ENCODE results near the gene ZPBP.

The ZPBP gene

DNA sequence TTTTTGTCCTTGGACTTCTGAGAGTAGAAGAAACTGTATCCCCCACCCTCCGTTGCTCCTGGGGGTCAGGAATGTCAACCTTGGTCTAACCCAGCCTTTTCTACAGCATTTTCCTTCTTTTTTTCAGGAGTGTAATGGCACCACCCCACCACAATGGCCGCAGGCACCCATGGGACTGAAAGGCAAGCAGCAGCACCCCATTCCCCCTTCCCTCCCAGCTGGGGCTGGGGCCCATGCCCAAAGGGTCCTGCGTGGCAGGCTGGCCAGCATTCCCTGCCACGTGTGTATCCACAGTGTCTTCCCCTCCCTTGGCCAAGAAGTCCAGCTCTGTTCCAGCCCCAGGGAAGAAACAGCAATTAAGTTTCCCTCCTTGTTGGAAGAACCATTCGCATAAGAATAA, 106.9 kb downstream of the ZPBP start:
- no peak for TF ChIP-seq Cebpa-rat (IDR thresholded peaks at IDR 0.05)
- H3K4me2 ChIP-seq, result no peak overlapping the region

DNA sequence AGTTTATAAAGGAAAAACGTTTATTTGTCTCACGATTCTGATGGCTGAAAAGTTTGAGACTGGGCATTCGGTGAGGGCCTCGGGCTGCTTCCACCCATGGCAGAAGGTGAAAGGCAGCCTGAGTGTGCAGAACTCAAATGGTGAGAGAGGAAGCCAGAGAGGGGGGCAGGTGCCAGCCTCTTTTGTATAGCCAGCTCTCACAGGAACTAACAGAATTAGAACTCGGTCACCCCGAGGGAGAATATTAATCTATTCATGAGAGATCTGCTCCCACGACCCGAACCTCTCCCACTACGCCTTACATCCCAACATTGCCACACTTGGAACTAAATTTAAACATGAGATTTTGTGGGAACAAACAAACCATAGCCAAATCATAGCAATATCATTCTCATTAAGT, 112.6 kb downstream of the ZPBP start:
- Histone ChIP-seq H4K20me1 (no peaks in the 10 kb centered on the region), H3K27ac (no peak overlapping the region), H3K36me3 (no peaks in the 10 kb centered on the region), H3K9me3 (replicated peaks in 1 of 11) (no peaks in the 10 kb centered on the region), H3K4me3 (no peak overlapping the region), H3K4me2 (no peak overlapping the region), H3K4me1 (no peaks in the 10 kb centered on the region), H3K9ac (no peak overlapping the region), H3K27me3 (no peaks in the 10 kb centered on the region)
- TF ChIP-seq Cebpa-rat (IDR thresholded peaks at IDR 0.05), result no peak

More for the DNA sequence above, 106.9 kb downstream of the ZPBP start:
- H3K27me3 ChIP-seq, result no peaks in the 10 kb centered on the region
- no peak overlapping the region for H3K27ac ChIP-seq
- H3K36me3 ChIP-seq, result no peaks in the 10 kb centered on the region; a peak in 1 of 22 replicates
- H3K9me3 ChIP-seq (replicated peaks in 1 of 11), result peaks cover 22 to 31% (median 24%) of the 10 kb centered on the region in 11 experiments
- no peak overlapping the region for H3K9ac ChIP-seq
- no peaks in the 10 kb centered on the region for H4K20me1 ChIP-seq
- H3K4me1 ChIP-seq, result no peaks in the 10 kb centered on the region
- H3K4me3 ChIP-seq, result no peak overlapping the region

DNA sequence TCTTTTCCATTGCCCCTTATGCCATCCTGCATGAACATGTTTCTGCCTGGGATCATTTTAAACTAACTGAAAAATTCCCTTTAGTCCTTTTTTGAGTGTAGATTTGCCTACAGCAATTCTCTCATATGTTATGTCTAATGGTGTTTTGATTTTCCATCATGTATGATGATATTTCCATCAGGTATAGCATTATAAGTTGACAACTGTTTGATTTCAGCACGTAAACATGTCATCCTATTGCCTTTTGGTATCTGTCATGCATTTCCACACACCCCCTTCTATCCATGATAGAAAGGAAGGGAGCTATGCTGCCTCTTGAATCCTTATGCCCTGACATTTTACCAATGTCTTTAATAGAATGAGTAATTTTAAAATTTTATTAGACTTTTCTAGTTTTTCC, 116.8 kb downstream of the ZPBP start:
- Histone ChIP-seq H3K36me3 (no peaks in the 10 kb centered on the region), H3K4me2 (no peak overlapping the region), H3K4me1 (no peaks in the 10 kb centered on the region), H3K27ac (no peak overlapping the region; a peak in 1 of 22 replicates), H3K4me3 (no peak overlapping the region), H3K9me3 (replicated peaks in 1 of 11) (no peaks in the 10 kb centered on the region), H3K9ac (no peak overlapping the region), H4K20me1 (no peaks in the 10 kb centered on the region), H3K27me3 (no peaks in the 10 kb centered on the region)
- no peak for TF ChIP-seq Cebpa-rat (IDR thresholded peaks at IDR 0.05)

DNA sequence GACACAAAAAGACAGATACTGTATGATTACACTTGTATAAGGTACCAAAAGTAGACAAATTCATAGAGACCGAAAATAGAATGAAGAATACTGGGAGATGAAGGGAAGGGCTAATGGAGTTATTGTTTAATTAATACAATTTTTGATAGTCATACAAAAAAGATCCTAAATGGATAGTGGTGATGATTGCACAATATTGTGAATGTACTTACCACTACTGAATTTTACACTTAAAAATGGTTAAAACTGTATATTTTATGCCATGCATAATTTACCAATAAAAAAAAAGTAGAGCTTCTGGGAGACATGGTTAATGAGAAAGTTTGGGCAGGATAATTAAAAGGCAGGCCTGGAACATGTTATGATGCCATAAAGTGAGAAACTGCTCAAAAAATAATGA, 119.0 kb downstream of the ZPBP start:
- H3K27me3 ChIP-seq, result no peaks in the 10 kb centered on the region
- no peak for TF ChIP-seq Cebpa-rat (IDR thresholded peaks at IDR 0.05)
- no peaks in the 10 kb centered on the region for H3K4me1 ChIP-seq
- H3K27ac ChIP-seq, result no peak overlapping the region
- H4K20me1 ChIP-seq, result no peaks in the 10 kb centered on the region
- H3K9ac ChIP-seq, result no peak overlapping the region
- no peaks in the 10 kb centered on the region for H3K9me3 ChIP-seq (replicated peaks in 1 of 11)
- no peaks in the 10 kb centered on the region for H3K36me3 ChIP-seq
- H3K4me3 ChIP-seq, result no peak overlapping the region
- H3K4me2 ChIP-seq, result no peak overlapping the region

DNA sequence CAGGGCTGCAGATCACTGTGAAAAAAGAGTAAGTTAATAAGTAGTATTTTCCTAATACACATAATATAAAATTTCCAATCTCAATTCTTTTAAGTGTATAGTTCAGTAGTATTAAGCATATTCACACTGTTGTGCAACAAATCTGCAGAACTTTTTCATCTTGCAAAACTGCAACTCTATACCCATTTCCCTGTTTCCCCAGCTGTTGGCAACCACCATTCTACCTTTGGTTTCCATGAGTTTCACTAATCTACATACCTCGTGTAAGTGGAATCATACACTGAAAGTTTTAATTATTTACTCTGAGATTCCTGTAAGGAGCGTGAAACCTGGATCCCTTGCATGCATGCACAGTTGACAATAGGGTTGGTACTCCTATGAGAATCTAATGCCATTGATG, 155.4 kb downstream of the ZPBP start:
- Histone ChIP-seq H3K4me1 (no peaks in the 10 kb centered on the region), H3K4me3 (no peak overlapping the region), H3K36me3 (no peaks in the 10 kb centered on the region), H3K9ac (no peak overlapping the region), H3K4me2 (no peak overlapping the region), H4K20me1 (no peaks in the 10 kb centered on the region), H3K27me3 (no peaks in the 10 kb centered on the region), H3K9me3 (replicated peaks in 1 of 11) (peaks cover 3 to 11% (median 3%) of the 10 kb centered on the region in 11 experiments), H3K27ac (no peak overlapping the region)
- no peak for TF ChIP-seq Cebpa-rat (IDR thresholded peaks at IDR 0.05)

DNA sequence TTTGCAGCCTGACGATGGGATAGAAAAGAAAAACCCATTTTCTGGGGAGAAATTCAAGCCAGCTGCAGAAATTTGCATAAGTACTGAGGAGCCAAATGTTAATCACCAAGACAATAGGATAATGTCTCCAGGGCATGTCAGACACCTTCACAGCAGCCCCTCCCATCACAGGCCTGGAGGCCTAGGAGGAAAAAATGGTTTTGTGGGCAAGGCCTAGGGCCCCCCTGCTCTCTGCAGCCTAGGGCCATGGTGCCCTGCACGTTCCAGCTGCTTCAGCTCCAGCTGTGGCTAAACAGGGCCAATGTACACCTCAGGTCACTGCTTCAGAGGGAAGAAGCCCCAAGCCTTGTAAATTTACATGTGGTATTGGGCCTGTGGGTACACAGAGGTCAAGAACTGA, 161.4 kb downstream of the ZPBP start:
- Histone ChIP-seq H3K4me3 (no peak overlapping the region), H3K4me1 (peaks cover 0 to 9% (median 5%) of the 10 kb centered on the region in 10 experiments; a peak in 8 of 20 replicates), H4K20me1 (no peaks in the 10 kb centered on the region), H3K36me3 (0 out of 22 replicates have a peak, but pooled peaks cover 0 to 5% (median 0%) of the 10 kb centered on the region in 11 experiments), H3K9me3 (replicated peaks in 1 of 11) (peaks cover 23 to 40% (median 28%) of the 10 kb centered on the region in 11 experiments), H3K9ac (no peak overlapping the region), H3K4me2 (no peak overlapping the region), H3K27ac (no peak overlapping the region), H3K27me3 (no peaks in the 10 kb centered on the region)
- TF ChIP-seq Cebpa-rat (IDR thresholded peaks at IDR 0.05), result no peak

DNA sequence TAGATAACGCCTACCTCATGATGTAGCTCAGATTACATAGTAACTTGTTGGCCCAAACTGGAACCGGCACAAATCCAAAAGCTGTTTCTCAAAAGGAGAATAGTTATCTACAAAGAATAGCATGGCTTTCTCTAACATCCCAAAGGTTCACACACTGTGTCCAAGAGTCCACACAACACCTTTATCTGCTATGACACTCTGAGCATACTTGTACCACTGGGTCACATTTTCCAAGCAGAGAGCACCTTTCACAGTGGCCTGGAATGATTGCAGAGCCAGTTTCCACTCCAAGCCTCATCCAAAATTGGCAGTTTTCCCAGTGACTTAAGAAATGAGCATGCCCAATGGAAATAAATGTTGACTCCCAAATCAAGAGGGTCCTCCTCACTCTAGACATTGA, 164.3 kb downstream of the ZPBP start:
- Histone ChIP-seq H3K4me1 (peaks cover 0 to 9% (median 5%) of the 10 kb centered on the region in 10 experiments; a peak in 8 of 20 replicates), H3K9ac (no peak overlapping the region), H3K27me3 (no peaks in the 10 kb centered on the region), H4K20me1 (no peaks in the 10 kb centered on the region), H3K4me3 (no peak overlapping the region), H3K9me3 (replicated peaks in 1 of 11) (peaks cover 23 to 40% (median 28%) of the 10 kb centered on the region in 11 experiments), H3K4me2 (peak overlapping the region in 5 of 11 experiments; percentile 19 to 46 (median 26); a peak in 6 of 22 replicates), H3K27ac (no peak overlapping the region), H3K36me3 (0 out of 22 replicates have a peak, but pooled peaks cover 0 to 5% (median 0%) of the 10 kb centered on the region in 11 experiments)
- TF ChIP-seq Cebpa-rat (IDR thresholded peaks at IDR 0.05), result no peak

DNA sequence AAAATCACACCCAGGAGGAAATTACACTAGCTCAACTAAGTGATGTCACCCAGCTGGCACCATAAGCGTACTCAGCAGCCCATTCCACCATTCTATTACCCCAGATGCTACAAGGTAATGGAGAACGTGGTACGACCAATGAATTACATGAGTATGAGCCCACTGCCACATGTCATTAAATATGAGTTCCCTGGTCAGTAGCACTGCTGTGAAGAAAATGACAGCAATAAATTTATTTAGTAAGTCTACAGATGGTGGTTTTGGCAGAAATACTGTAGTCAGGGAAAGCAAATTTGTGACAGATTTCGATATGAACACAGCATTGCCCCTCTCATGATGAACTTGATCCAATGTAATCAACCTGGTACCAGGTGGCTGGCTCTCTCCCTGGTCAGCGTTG, 165.4 kb downstream of the ZPBP start:
- H3K4me3 ChIP-seq, result no peak overlapping the region
- no peak for TF ChIP-seq Cebpa-rat (IDR thresholded peaks at IDR 0.05)
- peaks cover 20 to 37% (median 25%) of the 10 kb centered on the region in 11 experiments for H3K9me3 ChIP-seq (replicated peaks in 1 of 11)
- H3K27me3 ChIP-seq, result no peaks in the 10 kb centered on the region
- H3K36me3 ChIP-seq, result 0 out of 22 replicates have a peak, but pooled peaks cover 0 to 5% (median 0%) of the 10 kb centered on the region in 11 experiments
- H3K4me1 ChIP-seq, result peaks cover 0 to 9% (median 5%) of the 10 kb centered on the region in 10 experiments; a peak in 8 of 20 replicates
- no peak overlapping the region for H3K9ac ChIP-seq
- H3K27ac ChIP-seq, result no peak overlapping the region
- H3K4me2 ChIP-seq, result 0 out of 22 replicates have a peak overlapping the region, but pooled peaks of 1 of the 11 experiments have one; percentile 46
- no peaks in the 10 kb centered on the region for H4K20me1 ChIP-seq

DNA sequence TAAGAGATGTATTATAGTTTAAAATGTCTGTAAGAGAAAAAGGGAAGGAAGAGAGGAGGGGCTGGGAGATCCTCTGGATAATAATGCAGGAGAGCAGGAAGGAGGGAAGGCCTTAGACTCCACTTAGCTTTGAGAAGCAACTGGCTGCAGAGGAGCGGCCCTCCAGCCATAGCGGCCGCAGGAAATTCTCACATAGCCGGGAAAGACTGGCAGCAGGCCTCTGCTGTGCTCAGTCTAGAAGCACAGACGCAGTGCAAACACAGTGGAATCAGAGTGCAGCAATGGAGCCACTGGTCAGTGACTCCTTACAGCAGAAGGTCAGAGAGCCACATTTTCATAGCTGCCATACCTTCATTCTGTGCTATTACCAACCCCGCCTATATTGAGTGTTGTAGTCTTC, 166.3 kb downstream of the ZPBP start:
- 0 out of 22 replicates have a peak, but pooled peaks cover 0 to 3% (median 0%) of the 10 kb centered on the region in 11 experiments for H3K36me3 ChIP-seq

DNA sequence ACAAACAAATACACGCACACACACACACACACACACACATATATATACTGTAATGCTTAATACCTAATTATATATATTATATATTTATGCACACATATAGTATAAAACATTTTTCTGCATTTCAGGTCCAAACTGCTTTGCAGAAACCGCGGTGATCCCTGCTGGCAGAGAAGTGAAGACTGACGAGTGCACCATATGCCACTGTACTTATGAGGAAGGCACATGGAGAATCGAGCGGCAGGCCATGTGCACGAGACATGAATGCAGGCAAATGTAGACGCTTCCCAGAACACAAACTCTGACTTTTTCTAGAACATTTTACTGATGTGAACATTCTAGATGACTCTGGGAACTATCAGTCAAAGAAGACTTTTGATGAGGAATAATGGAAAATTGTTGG, 181.1 kb downstream of the ZPBP start:
- no peaks in the 10 kb centered on the region for H3K27me3 ChIP-seq
- H3K4me2 ChIP-seq, result no peak overlapping the region
- H3K4me1 ChIP-seq, result no peaks in the 10 kb centered on the region
- H3K9me3 ChIP-seq (replicated peaks in 1 of 11), result peaks cover 0 to 4% (median 0%) of the 10 kb centered on the region in 11 experiments; a peak in 1 of 22 replicates
- H4K20me1 ChIP-seq, result no peaks in the 10 kb centered on the region
- no peak overlapping the region for H3K27ac ChIP-seq
- H3K36me3 ChIP-seq, result no peaks in the 10 kb centered on the region
- H3K4me3 ChIP-seq, result no peak overlapping the region
- no peak for TF ChIP-seq Cebpa-rat (IDR thresholded peaks at IDR 0.05)
- H3K9ac ChIP-seq, result no peak overlapping the region

More for the DNA sequence above, 166.3 kb downstream of the ZPBP start:
- Histone ChIP-seq H3K9ac (no peak overlapping the region), H3K4me1 (peaks cover 0 to 9% (median 5%) of the 10 kb centered on the region in 10 experiments; a peak in 8 of 20 replicates), H3K27me3 (no peaks in the 10 kb centered on the region), H3K4me2 (no peak overlapping the region), H4K20me1 (no peaks in the 10 kb centered on the region), H3K9me3 (replicated peaks in 1 of 11) (peaks cover 11 to 28% (median 16%) of the 10 kb centered on the region in 11 experiments), H3K27ac (no peak overlapping the region), H3K4me3 (no peak overlapping the region)
- TF ChIP-seq Cebpa-rat (IDR thresholded peaks at IDR 0.05), result no peak

All from BLaER1 treated with 17β-estradiol and CSF1 and Interleukin-3, amounts not matched to agents 10 nM and 100 nM (cell line).